DMS153 treated with DMSO at 0.1 percent for 48 hours (cell line): ENCODE measurements around the gene TWSG1.
"Not testable (repeated sequence)": the region's sequence is repeated elsewhere in the genome, so short reads cannot be mapped to it uniquely, and the experiment has no call there.

Source experiments
- DNase-seq: peaks from one replicate; lab custom pipeline; 2025; ENCODE audit not compliant: unreplicated experiment; lab: John Stamatoyannopoulos, UW

TWSG1 gene

GRCh38 chr18:9449600-9450414, 115.2 kb downstream of the TWSG1 start:
- DNase-seq, result no peak

- DNase-seq, result not testable (repeated sequence)
Measured at GRCh38 chr18:9450920-9451319, 116.3 kb downstream of the TWSG1 start.
